Neural cell (in vitro differentiated cells): ENCODE results near the gene SYNPO2. TPM values are rescaled to one million over a fixed set of nuclear protein-coding genes. Genes with fewer than 3 reads are reported as not detected.

Source experiments
- H2AFZ ChIP-seq: fragments of 200-600, 300-800 bp; sonication (generic), shearing (Covaris generic); 2 replicates; pipeline ENCODE4 v1.6.0; 2014; ENCODE audit warnings: low read depth, mild to moderate bottlenecking, antibody characterized with exemption, low read length, moderate library complexity
- H3F3A ChIP-seq: fragments of 200-600 bp; shearing (Covaris generic); 2 replicates; pipeline ENCODE4 v1.6.1; 2016; ENCODE audit warnings: mild to moderate bottlenecking, moderate library complexity, mixed read lengths, antibody characterized with exemption, low read length; ENCODE audit not compliant: insufficient read depth, poor library complexity, severe bottlenecking
- H3K27ac ChIP-seq: fragments of 200-600, 300-800 bp; sonication (generic), shearing (Covaris generic); 2 replicates; pipeline ENCODE4 v1.5.1; 2014; ENCODE audit warnings: mild to moderate bottlenecking, low read length, moderate library complexity
- H3K27me3 ChIP-seq: fragments of 300-800, 200-600 bp; sonication (generic), shearing (Covaris generic); 2 replicates; pipeline ENCODE4 v1.6.0; 2014; ENCODE audit warnings: mild to moderate bottlenecking, low read depth, low read length, moderate library complexity; ENCODE audit not compliant: insufficient read depth
- H3K36me3 ChIP-seq: fragments of 300-800, 200-600 bp; sonication (generic), shearing (Covaris generic); 2 replicates; pipeline ENCODE4 v1.5.1; 2014; ENCODE audit warnings: mild to moderate bottlenecking, antibody characterized with exemption, low read length, moderate library complexity; ENCODE audit not compliant: insufficient read depth
- H3K4me2 ChIP-seq: fragments of 300-800, 200-600 bp; sonication (generic), shearing (Covaris generic); 2 replicates; pipeline ENCODE4 v1.6.0; 2014; ENCODE audit warnings: mild to moderate bottlenecking, low read length
- H3K4me3 ChIP-seq: fragments of 300-800, 200-600 bp; sonication (generic), shearing (Covaris generic); 2 replicates; pipeline ENCODE4 v1.5.1; 2014; ENCODE audit warnings: mild to moderate bottlenecking, low read length, moderate library complexity
- H3K79me2 ChIP-seq: fragments of 200-600 bp; shearing (Covaris generic); replicated peaks from 2 replicates; pipeline ENCODE4 v1.6.0; 2014; ENCODE audit warnings: mild to moderate bottlenecking, low read length, moderate library complexity; ENCODE audit not compliant: insufficient read depth
- H3K9ac ChIP-seq: fragments of 300-800, 200-600 bp; sonication (generic), shearing (Covaris generic); 2 replicates; pipeline ENCODE4 v1.6.1; 2016; ENCODE audit warnings: mild to moderate bottlenecking, low read length, mixed read lengths
- H3K9me2 ChIP-seq: fragments of 200-600 bp; shearing (Covaris generic); 2 replicates; pipeline ENCODE4 v1.6.1; 2016; ENCODE audit warnings: mild to moderate bottlenecking, low read length, mixed read lengths; ENCODE audit not compliant: insufficient read depth
- H3K9me3 ChIP-seq: fragments of 200-600, 300-800 bp; sonication (generic), shearing (Covaris generic); 2 replicates; pipeline ENCODE4 v1.6.1; 2016; ENCODE audit warnings: mild to moderate bottlenecking, mixed run types, low read length, moderate library complexity, mixed read lengths
- H4K20me1 ChIP-seq: fragments of 200-600 bp; shearing (Covaris generic); 2 replicates; pipeline ENCODE4 v1.6.1; 2016; ENCODE audit warnings: mild to moderate bottlenecking, mixed run types; ENCODE audit not compliant: insufficient read depth
- EP300 ChIP-seq: fragments of 450-650 bp; conservative IDR thresholded peaks from 2 replicates; pipeline ENCODE4 v1.6.1; 2014; ENCODE audit warnings: antibody characterized with exemption, mild to moderate bottlenecking, moderate library complexity; ENCODE audit not compliant: poor library complexity, severe bottlenecking
- EZH2 ChIP-seq: fragments of 200-600, 300-800 bp; shearing (Covaris generic), sonication (generic); IDR thresholded peaks from 2 replicates; pipeline ENCODE4 v1.6.1; 2014; ENCODE audit warnings: antibody characterized with exemption, low read length, borderline replicate concordance, mild to moderate bottlenecking; ENCODE audit not compliant: insufficient read depth, poor library complexity, severe bottlenecking
- MXI1 ChIP-seq: fragments of 450-650 bp; conservative IDR thresholded peaks from 2 replicates; pipeline ENCODE4 v1.6.1; 2014; ENCODE audit warnings: antibody characterized with exemption, mild to moderate bottlenecking; ENCODE audit not compliant: poor library complexity, severe bottlenecking
- POLR2AphosphoS5 ChIP-seq: IDR thresholded peaks from 2 replicates; pipeline ENCODE4 v1.6.1; 2012
- polyA plus RNA-seq: library from polyadenylated mRNA; depleted of rRNA; stranded (reverse); fragments of >200 nt; gene quantifications from 2 replicates; pipeline ENCODE4 v1.2.3, GENCODE V29; 2014

The SYNPO2 gene
- polyA plus RNA-seq, 1 donor from 2014 or later: 0.14 TPM

GRCh38 chr4:119110121-119110520 is 221.5 kb downstream of the SYNPO2 start:
- H3K36me3 ChIP-seq: no peaks in the 10 kb centered on the region
- no peaks in the 10 kb centered on the region for H3K79me2 ChIP-seq
- no peaks in the 10 kb centered on the region for H3K9me3 ChIP-seq
- H4K20me1 ChIP-seq: no peaks in the 10 kb centered on the region
- H3K4me3 ChIP-seq: no peak overlapping the region
- H3F3A ChIP-seq: no peaks in the 10 kb centered on the region
- H3K27me3 ChIP-seq: no peaks in the 10 kb centered on the region
- no peak overlapping the region for H3K27ac ChIP-seq
- no peak overlapping the region for H3K9ac ChIP-seq
- no peak for TF ChIP-seq POLR2AphosphoS5
- no peak for TF ChIP-seq EP300
- TF ChIP-seq EZH2: no peak
- TF ChIP-seq MXI1: no peak
- H3K9me2 ChIP-seq: no peaks in the 10 kb centered on the region
- no peak overlapping the region for H2AFZ ChIP-seq
- no peak overlapping the region for H3K4me2 ChIP-seq

Other genes with a start within 250 kb of the SYNPO2 start
- 18.8 and 40.5 TPM in 2 replicates for gene METTL14, start 203.5 kb upstream of the SYNPO2 start, polyA plus RNA-seq
- 7.8 TPM in 2 replicates for gene SEC24D, start 52.7 kb upstream of the SYNPO2 start, polyA plus RNA-seq
- not detected in 2 replicates for gene MYOZ2, start 247.0 kb downstream of the SYNPO2 start, polyA plus RNA-seq